GM12874 (cell line): Measurements from ENCODE around the gene TSPAN12.

Experiments
- CTCF ChIP-seq: IDR thresholded peaks from 2 replicates; pipeline ENCODE4 v1.5.1; 2011; ENCODE audit warnings: low read depth, mild to moderate bottlenecking, control low read depth, low read length, moderate library complexity; ENCODE audit not compliant: insufficient read depth

TSPAN12 gene

GRCh38 chr7:120799813-120800475 lies 58.0 kb downstream of the TSPAN12 start:
- TF ChIP-seq CTCF, result no peak

- no peak for TF ChIP-seq CTCF
These were observed 58.8 kb downstream of the TSPAN12 start for GRCh38 chr7:120799147-120799546.

- TF ChIP-seq CTCF, result no peak
These were observed 60.8 kb downstream of the TSPAN12 start for GRCh38 chr7:120797026-120797645.

- no peak for TF ChIP-seq CTCF
These were observed 63.7 kb downstream of the TSPAN12 start for GRCh38 chr7:120794106-120794729.

- no peak for TF ChIP-seq CTCF
These were observed 64.6 kb downstream of the TSPAN12 start for GRCh38 chr7:120793213-120793936.

GRCh38 chr7:120792861-120793130 lies 65.1 kb downstream of the TSPAN12 start:
- no peak for TF ChIP-seq CTCF

GRCh38 chr7:120792091-120792860 lies 65.7 kb downstream of the TSPAN12 start:
- peak; percentile 95 for TF ChIP-seq CTCF
